CD4-positive, alpha-beta T cell treated with Interleukin-4 for 4 hours (primary cell): ENCODE measurements around the gene MBL2.

Experiments used
- DNase-seq: peaks from one replicate; pipeline ENCODE4 v3.0.0-alpha.2; 2020

Gene MBL2

DNA sequence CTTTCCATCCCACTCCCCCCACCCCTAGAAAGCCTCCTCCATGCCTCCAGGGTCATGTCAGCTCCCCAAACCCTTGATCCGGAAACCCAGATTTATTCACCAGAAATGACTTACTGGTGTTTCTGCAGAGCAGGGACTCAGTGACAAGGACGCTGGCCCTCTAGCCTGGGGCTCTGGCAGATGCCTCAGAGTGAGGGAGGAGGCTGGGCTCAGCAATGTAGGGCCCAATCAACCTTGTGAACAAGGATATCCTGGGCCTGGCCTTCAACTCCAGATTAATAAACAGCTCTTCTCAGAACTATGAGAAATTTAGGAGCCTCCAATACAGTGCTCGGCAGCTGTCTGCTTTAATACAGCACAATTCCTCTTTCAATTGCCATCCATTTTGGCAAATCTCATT lies at the start of gene MBL2:
TSS of gene MBL2 (minus strand) at position 162 of the 400 bp plus-strand sequence. CDS start 1,149 bp downstream, outside the sequence.
- DNase-seq, result no peak

GRCh38 chr10:52820309-52820708 lies 47.7 kb upstream of the MBL2 start:
- DNase-seq, result no peak

DNA sequence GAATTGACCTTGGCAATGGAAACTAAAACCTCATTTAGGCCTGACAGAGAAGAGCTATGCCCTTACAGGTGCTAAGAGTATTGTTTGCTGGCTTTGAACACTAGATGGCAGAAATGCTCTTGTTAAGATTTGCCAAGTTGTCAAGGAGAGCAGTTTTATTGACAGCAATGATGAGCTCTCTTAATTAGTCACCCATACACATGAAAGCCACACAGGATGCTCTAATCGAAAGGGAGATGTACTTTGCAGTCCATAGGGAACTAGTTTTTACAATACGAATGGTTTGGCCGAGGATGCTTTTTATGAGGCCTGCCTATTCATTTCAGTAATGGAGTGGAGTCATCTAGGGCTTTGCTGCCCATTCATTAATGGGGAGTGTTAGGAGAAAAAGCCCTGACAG lies 45.4 kb upstream of the MBL2 start:
- no peak for DNase-seq

GRCh38 chr10:52814506-52814905 lies 41.9 kb upstream of the MBL2 start:
- no peak for DNase-seq

DNA sequence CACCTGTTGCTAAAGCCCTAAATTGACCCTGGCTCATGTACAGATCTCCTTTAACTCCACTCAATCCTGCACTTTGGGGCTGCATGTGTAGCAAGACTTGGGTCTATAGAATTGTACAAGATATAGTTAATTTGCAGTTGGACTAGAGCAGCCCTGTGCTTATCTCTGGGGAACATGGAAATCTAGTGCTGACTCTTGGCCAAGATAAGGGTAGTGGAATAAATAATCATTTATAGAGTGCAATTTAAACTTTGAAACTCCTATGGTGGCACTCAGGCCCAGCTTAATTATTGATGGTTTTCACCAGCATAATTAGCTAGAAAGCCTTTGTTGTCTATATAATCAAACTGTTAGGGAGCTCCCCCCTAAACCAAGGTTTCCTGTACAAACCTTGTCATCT lies 39.2 kb upstream of the MBL2 start:
- no peak for DNase-seq

- DNase-seq, result no peak
These were observed 38.2 kb upstream of the MBL2 start for GRCh38 chr10:52810761-52811160.

GRCh38 chr10:52807803-52808202 lies 35.2 kb upstream of the MBL2 start:
- no peak for DNase-seq

GRCh38 chr10:52805414-52806285 lies 33.1 kb upstream of the MBL2 start:
- no peak for DNase-seq

GRCh38 chr10:52801947-52802346 lies 29.4 kb upstream of the MBL2 start:
- no peak for DNase-seq

DNA sequence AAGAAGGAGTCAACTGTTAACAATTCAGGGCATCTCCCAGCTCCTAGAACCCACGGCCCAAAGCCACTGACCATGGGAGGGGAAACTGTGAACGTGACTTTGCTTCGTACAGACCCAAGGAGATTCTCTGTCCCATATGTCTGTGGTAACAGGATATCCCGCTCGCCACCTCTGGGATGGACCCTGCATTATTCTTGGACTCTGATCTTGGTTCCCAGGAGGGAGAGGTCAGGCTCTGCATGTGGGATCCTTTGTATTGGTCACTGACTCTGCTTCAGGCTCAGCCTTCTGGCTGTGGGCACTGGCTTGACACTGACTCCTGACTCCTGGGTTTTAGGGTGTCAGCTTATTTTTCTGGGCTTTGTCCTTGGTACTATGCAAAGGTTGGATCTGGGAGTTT lies 13.5 kb upstream of the MBL2 start:
- no peak for DNase-seq

DNA sequence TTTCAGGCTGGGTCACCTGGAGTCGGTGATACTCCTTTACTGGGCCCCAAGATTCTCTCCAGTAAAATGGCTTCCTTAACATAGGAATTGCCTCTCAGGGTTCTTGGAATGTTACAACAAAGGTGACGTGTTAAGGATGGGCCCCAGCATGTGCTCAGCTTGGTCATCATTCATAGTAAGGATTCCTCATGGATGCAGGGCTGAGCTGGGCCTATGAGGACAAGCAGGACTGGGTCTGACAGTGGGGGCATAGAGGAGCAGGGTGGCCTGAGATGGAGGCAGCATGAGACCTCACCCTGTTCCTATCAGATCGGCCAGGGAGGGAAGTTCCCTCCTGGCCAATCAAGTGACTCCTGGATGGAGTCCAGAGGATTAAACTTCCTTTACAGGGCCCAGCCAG lies 12.8 kb upstream of the MBL2 start:
- DNase-seq, result no peak

GRCh38 chr10:52783726-52784125 lies 11.1 kb upstream of the MBL2 start:
- DNase-seq, result no peak

DNA sequence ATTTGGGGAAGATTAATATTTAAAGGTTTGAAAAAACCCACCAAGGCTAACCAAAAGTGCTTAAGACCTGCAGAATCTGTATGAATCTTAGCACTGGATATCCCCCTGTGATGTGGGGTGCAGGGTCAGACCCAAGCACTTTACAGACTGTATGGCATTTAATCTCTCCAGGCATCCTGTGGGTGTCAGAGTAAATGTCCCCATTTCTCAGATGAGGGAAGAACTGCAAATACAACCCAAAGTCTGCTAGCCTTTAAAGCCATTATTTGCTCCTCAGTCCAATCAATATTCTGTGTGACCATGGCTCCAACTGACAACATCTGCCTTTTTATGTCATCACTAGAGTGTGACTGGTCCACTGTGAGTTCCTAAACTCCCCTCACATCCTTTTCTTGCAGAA lies 10.0 kb upstream of the MBL2 start:
- no peak for DNase-seq

DNA sequence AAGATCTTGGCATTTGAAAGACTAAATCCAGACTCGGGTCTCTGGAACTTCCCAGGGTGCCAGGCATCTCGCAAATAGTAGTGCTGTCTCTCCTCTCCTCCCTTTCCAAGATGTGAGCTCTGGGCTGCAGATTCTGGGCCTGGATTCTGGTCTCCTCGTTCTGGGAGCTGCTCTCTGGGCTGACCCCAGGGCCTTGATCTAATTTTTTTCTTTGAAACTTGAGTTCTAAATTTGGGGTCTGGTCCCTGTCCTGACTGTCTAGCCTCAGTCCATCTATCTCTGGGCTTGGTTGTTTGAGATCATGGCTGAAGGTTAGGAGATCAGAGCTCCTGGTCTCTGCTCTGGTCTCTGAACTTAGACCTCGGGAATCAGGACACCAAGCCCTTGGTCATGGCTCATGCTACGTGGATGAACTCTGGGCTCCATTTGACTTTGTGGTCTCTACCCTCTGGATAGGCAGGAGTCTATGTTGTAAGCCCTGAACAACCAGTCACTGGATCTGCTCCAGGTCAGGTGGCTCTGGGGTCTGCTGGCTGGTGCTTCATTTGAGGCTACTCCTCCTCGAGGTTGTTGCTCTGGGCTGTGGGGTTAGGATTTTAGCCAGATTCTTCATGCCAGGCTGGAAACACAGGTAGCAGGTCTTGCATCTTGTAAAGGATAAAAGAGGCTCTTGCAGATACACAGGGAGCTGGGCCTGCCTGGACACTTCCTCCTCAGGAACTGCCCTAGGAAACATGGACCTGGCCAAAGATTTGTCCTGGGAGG lies 8.0 kb upstream of the MBL2 start:
- DNase-seq, result no peak

DNA sequence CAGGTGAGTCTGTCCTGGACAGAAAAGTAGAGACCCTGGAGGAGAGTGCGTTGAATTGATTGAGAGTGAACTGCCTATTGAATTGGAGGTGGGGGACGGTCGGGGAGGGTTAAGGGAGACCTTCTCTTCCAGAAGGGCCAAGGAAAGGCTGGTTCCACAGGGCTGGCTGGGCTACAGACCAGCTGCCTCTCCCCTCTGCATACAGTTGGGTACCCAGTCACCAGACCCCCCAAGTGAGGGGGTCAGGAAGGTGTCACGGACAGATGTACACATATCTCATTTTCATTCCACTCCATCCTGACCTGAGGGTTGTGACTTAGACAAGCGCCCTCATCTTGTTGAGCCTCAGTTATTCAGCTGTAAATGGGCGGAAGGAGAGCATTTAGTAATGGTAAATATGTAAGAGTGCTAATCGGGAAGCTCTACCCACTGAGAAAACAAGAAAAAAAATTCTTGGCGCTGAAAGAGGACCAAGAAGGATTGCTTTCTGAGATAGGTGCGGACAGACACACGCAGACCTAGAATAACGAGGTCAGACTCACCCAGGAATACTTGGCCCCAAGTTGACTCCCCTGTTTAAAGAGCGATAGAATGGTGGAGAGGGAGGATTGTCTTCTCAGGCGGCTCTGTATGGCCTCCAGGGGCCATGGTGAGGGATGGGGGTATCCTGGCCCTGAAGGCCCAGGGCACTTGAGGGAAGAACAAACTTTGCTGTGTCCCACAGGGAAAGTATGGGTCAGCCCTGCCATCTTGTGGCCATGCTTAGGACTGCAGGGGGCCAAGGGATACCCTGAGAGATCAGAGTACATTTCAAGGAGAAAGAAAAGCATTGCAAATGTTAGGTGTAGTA lies 7.2 kb upstream of the MBL2 start:
- DNase-seq, result no peak

GRCh38 chr10:52778511-52779392 lies 6.2 kb upstream of the MBL2 start:
- no peak for DNase-seq

DNA sequence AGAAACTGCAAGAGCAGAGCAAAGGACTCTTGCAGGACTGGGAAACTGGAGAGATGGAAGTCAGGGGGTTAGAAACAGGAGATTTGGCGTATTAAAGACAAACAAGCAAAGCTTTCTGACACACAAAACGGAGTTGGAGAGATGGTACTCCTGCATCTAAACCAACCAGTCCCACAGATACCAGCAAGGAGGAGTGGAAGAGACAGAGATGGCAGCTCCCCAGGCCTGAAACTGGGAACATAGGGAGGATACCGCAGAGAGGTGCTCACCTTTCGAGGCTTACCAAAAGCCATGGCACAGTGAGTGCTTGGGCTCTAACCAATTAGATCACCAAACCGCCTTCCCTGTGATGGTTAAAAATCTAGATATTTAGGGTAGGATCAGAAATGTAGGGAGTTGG lies 4.8 kb upstream of the MBL2 start:
- no peak for DNase-seq

- no peak for DNase-seq
These were observed 3.9 kb upstream of the MBL2 start for GRCh38 chr10:52776471-52776903.

DNA sequence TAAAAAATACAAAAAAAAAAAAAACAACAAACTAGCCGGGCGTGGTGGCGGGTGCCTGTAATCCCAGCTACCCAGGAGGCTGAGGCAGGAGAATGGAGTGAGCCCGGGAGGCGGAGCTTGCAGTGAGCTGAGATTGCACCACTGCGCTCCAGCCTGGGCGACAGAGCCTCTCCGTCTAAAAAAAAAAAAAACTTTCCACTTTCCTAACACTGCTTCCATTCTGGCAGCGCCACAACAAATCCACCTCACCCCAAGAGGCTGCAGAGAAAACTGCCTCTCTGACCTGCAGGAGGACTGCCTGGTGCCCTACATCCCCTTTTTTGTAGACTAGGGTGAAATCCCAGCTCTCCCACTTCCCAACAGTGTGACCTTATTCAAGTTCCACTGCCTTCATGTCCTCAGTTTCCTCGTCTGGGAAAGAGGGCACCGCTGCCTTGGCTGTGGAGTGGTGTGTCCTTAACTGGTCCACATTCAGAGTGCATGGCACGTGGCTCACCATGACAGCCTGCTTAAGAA lies 2.6 kb upstream of the MBL2 start:
- no peak for DNase-seq

DNA sequence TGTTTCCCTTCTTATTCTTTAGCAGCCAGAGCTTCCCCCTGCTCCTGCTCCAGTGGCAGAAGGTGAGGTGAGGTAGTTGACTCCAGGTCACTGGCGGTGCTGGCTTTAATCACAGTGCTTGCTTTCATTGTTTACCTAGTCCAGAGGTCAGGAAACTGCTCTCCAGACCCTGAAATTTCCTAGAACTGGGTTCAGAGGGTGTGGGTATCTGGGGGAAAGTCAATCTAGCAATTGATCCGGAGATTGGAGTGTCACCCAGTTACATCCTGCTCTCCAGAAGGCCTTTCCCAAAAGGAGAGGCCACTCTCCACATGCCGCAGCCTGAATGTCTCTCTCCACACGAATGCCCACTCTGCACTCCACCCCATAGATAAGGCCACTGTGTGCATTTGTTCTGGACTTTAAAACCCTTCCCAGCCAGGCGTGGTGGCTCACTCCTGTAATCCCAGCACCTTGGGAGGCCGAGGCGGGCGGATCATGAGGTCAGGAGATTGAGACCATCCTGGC lies 2.1 kb upstream of the MBL2 start:
- DNase-seq, result no peak

DNA sequence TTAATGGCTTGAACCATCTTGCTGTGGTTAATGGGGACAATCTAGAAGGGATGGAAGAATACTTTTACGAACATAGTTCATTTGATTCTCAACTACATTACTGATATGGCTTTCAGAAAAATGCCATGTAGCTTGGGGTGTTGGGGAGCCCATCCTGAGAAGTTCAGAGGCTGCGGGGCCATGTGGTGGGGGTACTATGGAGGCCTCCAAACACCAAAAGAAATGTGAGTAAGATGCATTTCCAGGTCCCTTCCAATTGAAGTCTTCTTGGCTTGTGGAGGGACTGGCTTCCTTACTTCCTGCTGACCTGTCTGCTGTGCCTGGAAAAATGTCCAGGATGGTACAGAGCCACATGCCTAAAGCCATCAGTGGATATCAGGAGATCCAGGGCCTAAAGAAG lies 1.6 kb upstream of the MBL2 start:
- no peak for DNase-seq
